D721Med (cell line): ENCODE data around the gene GTPBP8.

ENCODE experiments used
- DNase-seq: peaks from one replicate; pipeline ENCODE4 v3.0.0; 2011; ENCODE audit warnings: low spot score; ENCODE audit not compliant: insufficient read length
- FAIRE-seq: peaks from 2 replicates; lab custom pipeline; 2011; peaks lifted over from hg19 to GRCh38; lab: Jason Lieb, UNC
- CTCF ChIP-seq: IDR thresholded peaks from 2 replicates; pipeline ENCODE4 v1.5.1; 2012; ENCODE audit warnings: mild to moderate bottlenecking, control low read depth; ENCODE audit not compliant: insufficient read depth; ENCODE audit errors: missing control alignments

Gene GTPBP8

GRCh38 chr3:112995800-112996199 lies 5.0 kb downstream of the GTPBP8 start:
- no peak for TF ChIP-seq CTCF
- DNase-seq (no peak), FAIRE-seq (no peak)

GRCh38 chr3:113000691-113001090 lies 9.9 kb downstream of the GTPBP8 start:
- DNase-seq (no peak), FAIRE-seq (no peak)
- TF ChIP-seq CTCF: no peak

- DNase-seq: no peak
- TF ChIP-seq CTCF: no peak
- FAIRE-seq: no peak
Observed at GRCh38 chr3:113002037-113002436, 11.3 kb downstream of the GTPBP8 start.

GRCh38 chr3:113002679-113003078 lies 11.9 kb downstream of the GTPBP8 start:
- DNase-seq (no peak), FAIRE-seq (no peak)
- TF ChIP-seq CTCF: no peak

- no peak for FAIRE-seq
- TF ChIP-seq CTCF: no peak
- no peak for DNase-seq
Observed at GRCh38 chr3:113005611-113006010, 14.8 kb downstream of the GTPBP8 start.

- FAIRE-seq (no peak), DNase-seq (no peak)
- TF ChIP-seq CTCF: no peak
Observed at GRCh38 chr3:113006359-113007056, 15.7 kb downstream of the GTPBP8 start.

GRCh38 chr3:113008117-113008516 lies 17.3 kb downstream of the GTPBP8 start:
- DNase-seq (no peak), FAIRE-seq (no peak)
- TF ChIP-seq CTCF: no peak
